ENCODE data around the gene ZMYND12. TPM values are rescaled to one million over a fixed set of nuclear protein-coding genes. Genes with fewer than 3 reads are reported as not detected.
"Not testable (repeated sequence)": the region's sequence is repeated elsewhere in the genome, so short reads cannot be mapped to it uniquely, and the experiment has no call there.

Gene ZMYND12
- total and polyA plus RNA-seq, 2 of the 4 experiments (the other 2 are of a cell fraction), result under 0.01 to 0.03 TPM

DNA sequence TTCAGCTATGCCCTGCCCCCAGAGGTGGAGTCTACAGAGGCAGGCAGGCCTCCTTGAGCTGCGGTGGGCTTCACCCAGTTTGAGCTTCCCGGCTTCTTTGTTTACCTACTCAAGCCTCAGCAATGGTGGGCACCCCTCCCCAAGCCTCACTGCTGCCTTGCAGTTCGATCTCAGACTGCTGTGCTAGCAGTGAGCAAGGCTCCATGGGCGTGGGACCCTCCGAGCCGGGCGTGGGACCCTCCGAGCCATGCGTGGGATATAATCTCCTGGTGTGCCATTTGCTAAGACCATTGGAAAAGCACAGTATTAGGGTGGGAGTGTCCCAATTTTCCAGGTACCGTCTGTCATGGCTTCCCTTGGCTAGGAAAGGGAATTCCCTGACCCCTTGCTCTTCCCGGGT, 46.2 kb upstream of the ZMYND12 start:
- H2BK15ac ChIP-seq (ENCODE audit: low read depth, low read length); H3K9ac ChIP-seq (ENCODE audit: low read depth, low read length); BruUV-seq (replicated peaks); H3K14ac ChIP-seq (replicated peaks; ENCODE audit: low read depth, low read length); H2BK20ac ChIP-seq (ENCODE audit: low read depth, low read length); H2BK120ac ChIP-seq (ENCODE audit: low read depth, low read length); H3K56ac ChIP-seq (ENCODE audit: extremely low read depth, insufficient read depth, low read length); in situ Hi-C loops (cut with MboI; ENCODE audit: low sequenced_read_pairs); H2AK9ac ChIP-seq (replicated peaks; ENCODE audit: low read depth, low read length, poor library complexity); H3K4ac ChIP-seq (ENCODE audit: low read depth, low read length); H3K4me2 ChIP-seq (ENCODE audit: low read depth, low read length); H3K27ac ChIP-seq (ENCODE audit: insufficient read depth, low read length); intact Hi-C loops (cut with micrococcal nuclease); H3K4me3 ChIP-seq (ENCODE audit: insufficient read depth, low read depth, low read length); H4K91ac ChIP-seq (ENCODE audit: insufficient read depth, low read depth, low read length); H3K27me3 ChIP-seq (ENCODE audit: control insufficient read depth, insufficient read depth, low read length); DNase-seq; H3K4me1 ChIP-seq (ENCODE audit: control insufficient read depth, insufficient read depth, low read length); H4K20me1 ChIP-seq (ENCODE audit: insufficient read depth, low read length); H2AFZ ChIP-seq (replicated peaks; ENCODE audit: low read length, poor library complexity); POLR2A ChIA-PET (ENCODE audit: unreplicated experiment); H2BK5ac ChIP-seq (ENCODE audit: low read depth, low read length, poor library complexity, severe bottlenecking); H3K9me1 ChIP-seq (ENCODE audit: insufficient read depth, low read length); H3K36me3 ChIP-seq (ENCODE audit: control insufficient read depth, insufficient read depth, low read length); CTCF ChIA-PET; H4K8ac ChIP-seq (ENCODE audit: low read depth in 2 of 2, low read length in 2 of 2); dilution Hi-C loops (cut with HindIII; ENCODE audit: low sequenced_read_pairs, unreplicated experiment); H4K5ac ChIP-seq (ENCODE audit: low read depth, low read length); ATAC-seq (ENCODE audit: low read depth); H3K79me1 ChIP-seq (ENCODE audit: low read depth in 1 of 2, low read length in 2 of 2); H3K23ac ChIP-seq (ENCODE audit: low read depth, low read length); H3K18ac ChIP-seq (ENCODE audit: low read depth, low read length); H2AK5ac ChIP-seq (ENCODE audit: low read depth, low read length): not testable (repeated sequence)
- peaks cover 11% of the 10 kb centered on the region for H3K9me3 ChIP-seq (ENCODE audit: control insufficient read depth, insufficient read depth, low read length)
- no CpG with 5 or more reads among the region's 11 CpGs for WGBS, 2 experiments (ENCODE audit: extremely low coverage in 2 of 2, insufficient read length in 1 of 2)

Data from IMR-90 (cell line).